ENCODE data around the gene KLHL29. TPM values are rescaled to one million over a fixed set of nuclear protein-coding genes. Genes with fewer than 3 reads are reported as not detected.

KLHL29 gene
- total RNA-seq, 2 donors from 2014 or later, result 2.0 to 4.2 TPM

GRCh38 chr2:23595601-23596251 is 210.7 kb downstream of the KLHL29 start:
- Histone ChIP-seq H3K36me3 (no peaks in the 10 kb centered on the region), H3K4me1 (peaks cover 0 to 35% of the 10 kb centered on the region in 2 donors), H3K9me3 (no peaks in the 10 kb centered on the region), H3K27ac (peak overlapping the region; percentile 4 to 33), H3K4me3 (no peak overlapping the region), H3K27me3 (no peaks in the 10 kb centered on the region)
- no peak for DNase-seq (ENCODE audit: low spot score)
- TF ChIP-seq, protein P1, sequence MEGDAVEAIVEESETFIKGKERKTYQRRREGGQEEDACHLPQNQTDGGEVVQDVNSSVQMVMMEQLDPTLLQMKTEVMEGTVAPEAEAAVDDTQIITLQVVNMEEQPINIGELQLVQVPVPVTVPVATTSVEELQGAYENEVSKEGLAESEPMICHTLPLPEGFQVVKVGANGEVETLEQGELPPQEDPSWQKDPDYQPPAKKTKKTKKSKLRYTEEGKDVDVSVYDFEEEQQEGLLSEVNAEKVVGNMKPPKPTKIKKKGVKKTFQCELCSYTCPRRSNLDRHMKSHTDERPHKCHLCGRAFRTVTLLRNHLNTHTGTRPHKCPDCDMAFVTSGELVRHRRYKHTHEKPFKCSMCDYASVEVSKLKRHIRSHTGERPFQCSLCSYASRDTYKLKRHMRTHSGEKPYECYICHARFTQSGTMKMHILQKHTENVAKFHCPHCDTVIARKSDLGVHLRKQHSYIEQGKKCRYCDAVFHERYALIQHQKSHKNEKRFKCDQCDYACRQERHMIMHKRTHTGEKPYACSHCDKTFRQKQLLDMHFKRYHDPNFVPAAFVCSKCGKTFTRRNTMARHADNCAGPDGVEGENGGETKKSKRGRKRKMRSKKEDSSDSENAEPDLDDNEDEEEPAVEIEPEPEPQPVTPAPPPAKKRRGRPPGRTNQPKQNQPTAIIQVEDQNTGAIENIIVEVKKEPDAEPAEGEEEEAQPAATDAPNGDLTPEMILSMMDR (IDR thresholded peaks at IDR 0.05), result peak in 1 of 2 donors; percentile 16

GRCh38 chr2:23596316-23596885 is 211.4 kb downstream of the KLHL29 start:
- Histone ChIP-seq H3K27me3 (no peaks in the 10 kb centered on the region), H3K36me3 (no peaks in the 10 kb centered on the region), H3K27ac (peak overlapping the region; percentile 4 to 33), H3K4me3 (no peak overlapping the region), H3K4me1 (peaks cover 0 to 28% of the 10 kb centered on the region in 2 donors), H3K9me3 (no peaks in the 10 kb centered on the region)
- DNase-seq (ENCODE audit: low spot score), result no peak
- TF ChIP-seq, protein P1 (IDR thresholded peaks at IDR 0.05), result no peak

DNA sequence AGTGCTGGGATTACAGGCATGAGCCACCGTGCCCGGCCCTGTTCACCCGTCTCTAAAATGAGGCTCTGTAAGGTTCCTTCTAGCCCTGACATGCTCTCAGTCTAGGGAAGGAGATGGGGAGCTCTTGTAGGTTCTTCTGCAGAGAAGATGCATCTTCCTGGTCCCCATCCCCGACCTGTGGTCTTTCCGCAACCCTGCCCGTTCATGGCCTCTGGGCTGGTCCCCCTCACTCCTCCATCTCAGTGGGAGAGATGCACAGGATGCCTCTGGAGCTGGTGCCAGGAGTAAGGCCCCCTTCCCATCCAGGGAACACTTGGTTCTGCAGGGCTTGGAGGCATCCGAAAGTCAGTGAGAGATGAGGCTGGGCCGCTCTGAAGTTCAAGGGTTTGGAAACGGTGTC is 212.7 kb downstream of the KLHL29 start:
- DNase-seq (ENCODE audit: low spot score), result no peak
- TF ChIP-seq, protein P1 (IDR thresholded peaks at IDR 0.05), result no peak
- Histone ChIP-seq H3K36me3 (no peaks in the 10 kb centered on the region), H3K27ac (no peak overlapping the region), H3K9me3 (no peaks in the 10 kb centered on the region), H3K4me3 (no peak overlapping the region), H3K27me3 (no peaks in the 10 kb centered on the region), H3K4me1 (peaks cover 0 to 18% of the 10 kb centered on the region in 2 donors)

GRCh38 chr2:23599006-23599405 is 214.0 kb downstream of the KLHL29 start:
- H3K36me3 ChIP-seq, result no peaks in the 10 kb centered on the region
- TF ChIP-seq, protein P1 (IDR thresholded peaks at IDR 0.05), result no peak
- DNase-seq (ENCODE audit: low spot score), result no peak
- no peak overlapping the region for H3K4me3 ChIP-seq
- H3K27me3 ChIP-seq, result no peaks in the 10 kb centered on the region
- no peaks in the 10 kb centered on the region for H3K9me3 ChIP-seq
- peaks cover 0 to 16% of the 10 kb centered on the region in 2 donors for H3K4me1 ChIP-seq
- no peak overlapping the region for H3K27ac ChIP-seq

DNA sequence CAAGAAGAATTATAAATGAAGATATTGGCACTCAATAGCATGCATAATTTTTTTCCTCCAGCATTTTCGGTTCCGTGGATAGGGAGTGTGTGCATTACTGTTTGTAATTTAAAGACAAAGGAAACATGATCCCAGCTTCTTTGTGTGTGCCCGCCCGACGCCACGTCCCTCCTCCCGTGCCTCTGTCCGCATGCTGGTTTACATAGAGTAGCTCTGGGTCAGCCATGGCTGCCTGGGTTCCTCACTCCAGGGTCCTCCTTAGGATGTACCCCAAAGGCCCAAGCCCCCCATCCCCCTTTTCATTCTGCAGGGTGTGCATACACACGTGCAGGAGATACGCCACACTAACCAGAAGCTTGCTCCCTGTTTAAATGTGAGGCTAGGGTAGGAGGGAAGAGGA is 214.7 kb downstream of the KLHL29 start:
- no peak for DNase-seq (ENCODE audit: low spot score)
- Histone ChIP-seq H3K9me3 (no peaks in the 10 kb centered on the region), H3K36me3 (no peaks in the 10 kb centered on the region), H3K27me3 (no peaks in the 10 kb centered on the region), H3K4me1 (peaks cover 0 to 16% of the 10 kb centered on the region in 2 donors), H3K27ac (no peak overlapping the region), H3K4me3 (no peak overlapping the region)
- TF ChIP-seq, protein P1 (IDR thresholded peaks at IDR 0.05), result no peak
